ENCODE data around the gene WASL.

- TF ChIP-seq CTCF (IDR thresholded peaks at IDR 0.05): no peak
- no peak for TF ChIP-seq POLR2A (IDR thresholded peaks at IDR 0.05; ENCODE audit: low read depth)
- TF ChIP-seq POLR2AphosphoS5 (IDR thresholded peaks at IDR 0.05): no peak
Measured at GRCh38 chr7:123717689-123718088, 31.1 kb downstream of the WASL start.
